Epithelial cell of esophagus (primary cell): ENCODE results near the gene FZD2.
A peak's percentile ranks its signal among the peaks of the same experiment; 100 is the strongest.
"Not testable (repeated sequence)": the region's sequence is repeated elsewhere in the genome, so short reads cannot be mapped to it uniquely, and the experiment has no call there.

Experiments
- DNase-seq: peaks from one replicate; pipeline ENCODE4 v3.0.0; 2010; ENCODE audit warnings: low read depth
- H3K4me3 ChIP-seq: 2 replicates; pipeline ENCODE4 v1.5.1; 2011; ENCODE audit warnings: mild to moderate bottlenecking, low read length, control low read depth
- TF ChIP-seq, protein P1 (sequence below): IDR thresholded peaks from 2 replicates; pipeline ENCODE4 v1.5.1; 2011; ENCODE audit warnings: low read depth, mild to moderate bottlenecking, low read length, control low read depth, inconsistent platforms; ENCODE audit not compliant: insufficient read depth; ENCODE audit errors: missing control alignments

The FZD2 gene

DNA sequence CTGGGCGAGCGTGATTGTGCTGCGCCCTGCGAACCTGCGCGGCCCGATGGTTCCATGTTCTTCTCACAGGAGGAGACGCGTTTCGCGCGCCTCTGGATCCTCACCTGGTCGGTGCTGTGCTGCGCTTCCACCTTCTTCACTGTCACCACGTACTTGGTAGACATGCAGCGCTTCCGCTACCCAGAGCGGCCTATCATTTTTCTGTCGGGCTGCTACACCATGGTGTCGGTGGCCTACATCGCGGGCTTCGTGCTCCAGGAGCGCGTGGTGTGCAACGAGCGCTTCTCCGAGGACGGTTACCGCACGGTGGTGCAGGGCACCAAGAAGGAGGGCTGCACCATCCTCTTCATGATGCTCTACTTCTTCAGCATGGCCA is 1.0 kb downstream of the FZD2 start:
- TF ChIP-seq, protein P1, sequence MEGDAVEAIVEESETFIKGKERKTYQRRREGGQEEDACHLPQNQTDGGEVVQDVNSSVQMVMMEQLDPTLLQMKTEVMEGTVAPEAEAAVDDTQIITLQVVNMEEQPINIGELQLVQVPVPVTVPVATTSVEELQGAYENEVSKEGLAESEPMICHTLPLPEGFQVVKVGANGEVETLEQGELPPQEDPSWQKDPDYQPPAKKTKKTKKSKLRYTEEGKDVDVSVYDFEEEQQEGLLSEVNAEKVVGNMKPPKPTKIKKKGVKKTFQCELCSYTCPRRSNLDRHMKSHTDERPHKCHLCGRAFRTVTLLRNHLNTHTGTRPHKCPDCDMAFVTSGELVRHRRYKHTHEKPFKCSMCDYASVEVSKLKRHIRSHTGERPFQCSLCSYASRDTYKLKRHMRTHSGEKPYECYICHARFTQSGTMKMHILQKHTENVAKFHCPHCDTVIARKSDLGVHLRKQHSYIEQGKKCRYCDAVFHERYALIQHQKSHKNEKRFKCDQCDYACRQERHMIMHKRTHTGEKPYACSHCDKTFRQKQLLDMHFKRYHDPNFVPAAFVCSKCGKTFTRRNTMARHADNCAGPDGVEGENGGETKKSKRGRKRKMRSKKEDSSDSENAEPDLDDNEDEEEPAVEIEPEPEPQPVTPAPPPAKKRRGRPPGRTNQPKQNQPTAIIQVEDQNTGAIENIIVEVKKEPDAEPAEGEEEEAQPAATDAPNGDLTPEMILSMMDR: no peak
- no peak overlapping the region for H3K4me3 ChIP-seq
- no peak for DNase-seq

DNA sequence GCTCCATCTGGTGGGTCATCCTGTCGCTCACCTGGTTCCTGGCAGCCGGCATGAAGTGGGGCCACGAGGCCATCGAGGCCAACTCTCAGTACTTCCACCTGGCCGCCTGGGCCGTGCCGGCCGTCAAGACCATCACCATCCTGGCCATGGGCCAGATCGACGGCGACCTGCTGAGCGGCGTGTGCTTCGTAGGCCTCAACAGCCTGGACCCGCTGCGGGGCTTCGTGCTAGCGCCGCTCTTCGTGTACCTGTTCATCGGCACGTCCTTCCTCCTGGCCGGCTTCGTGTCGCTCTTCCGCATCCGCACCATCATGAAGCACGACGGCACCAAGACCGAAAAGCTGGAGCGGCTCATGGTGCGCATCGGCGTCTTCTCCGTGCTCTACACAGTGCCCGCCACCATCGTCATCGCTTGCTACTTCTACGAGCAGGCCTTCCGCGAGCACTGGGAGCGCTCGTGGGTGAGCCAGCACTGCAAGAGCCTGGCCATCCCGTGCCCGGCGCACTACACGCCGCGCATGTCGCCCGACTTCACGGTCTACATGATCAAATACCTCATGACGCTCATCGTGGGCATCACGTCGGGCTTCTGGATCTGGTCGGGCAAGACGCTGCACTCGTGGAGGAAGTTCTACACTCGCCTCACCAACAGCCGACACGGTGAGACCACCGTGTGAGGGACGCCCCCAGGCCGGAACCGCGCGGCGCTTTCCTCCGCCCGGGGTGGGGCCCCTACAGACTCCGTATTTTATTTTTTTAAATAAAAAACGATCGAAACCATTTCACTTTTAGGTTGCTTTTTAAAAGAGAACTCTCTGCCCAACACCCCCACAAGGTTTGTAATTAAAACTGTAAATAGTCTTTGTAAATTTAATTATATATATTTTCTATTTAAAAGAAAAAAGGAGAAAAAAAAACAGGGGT is 1.7 kb downstream of the FZD2 start:
- no peak for DNase-seq
- TF ChIP-seq, protein P1: no peak
- no peak overlapping the region for H3K4me3 ChIP-seq

DNA sequence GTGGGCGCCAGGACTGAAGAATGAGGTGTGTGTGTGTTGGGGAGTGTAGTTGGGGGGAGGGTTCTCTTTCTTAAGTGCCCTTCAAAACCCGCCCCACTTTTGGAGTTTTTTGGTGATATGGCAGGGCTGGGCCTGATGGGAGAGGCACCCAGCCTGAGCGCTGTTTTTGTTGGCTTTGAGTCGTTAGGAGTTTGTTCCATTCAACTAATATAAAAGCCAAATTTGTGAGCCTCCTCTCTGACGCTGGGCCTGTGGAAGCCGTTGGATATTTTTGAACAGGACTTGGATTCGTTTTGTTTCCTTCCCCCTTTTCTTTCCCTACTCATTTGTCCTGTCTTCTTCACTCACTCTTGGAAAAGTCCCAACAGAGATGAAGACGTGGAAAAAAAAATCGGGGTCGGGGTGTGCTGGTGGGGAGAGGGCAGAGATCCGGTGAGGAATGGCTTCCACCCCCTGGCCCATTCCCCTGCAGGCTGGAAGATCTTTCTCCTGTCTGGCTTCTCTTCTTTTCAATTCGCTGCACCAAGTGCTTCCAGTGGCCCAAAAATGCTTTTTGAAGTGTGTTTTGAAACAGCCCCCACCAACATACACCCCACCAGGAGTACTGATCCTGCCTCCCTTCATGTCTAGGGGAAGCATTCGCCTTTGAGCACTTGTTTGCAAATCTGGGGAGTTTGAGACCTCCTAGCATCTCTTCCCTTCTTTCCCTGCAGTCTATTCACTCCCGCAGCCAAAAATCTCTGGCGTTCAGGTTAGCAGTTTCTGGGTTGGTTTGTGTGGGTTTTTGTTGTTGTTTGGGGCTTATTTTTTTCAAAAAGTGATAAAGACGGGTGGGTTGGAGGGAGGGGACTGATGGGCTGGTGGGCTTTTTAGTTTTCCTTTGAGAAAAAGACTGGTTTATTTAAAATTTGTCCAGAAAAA is 2.6 kb downstream of the FZD2 start:
- TF ChIP-seq, protein P1: no peak
- DNase-seq: no peak
- H3K4me3 ChIP-seq: no peak overlapping the region

DNA sequence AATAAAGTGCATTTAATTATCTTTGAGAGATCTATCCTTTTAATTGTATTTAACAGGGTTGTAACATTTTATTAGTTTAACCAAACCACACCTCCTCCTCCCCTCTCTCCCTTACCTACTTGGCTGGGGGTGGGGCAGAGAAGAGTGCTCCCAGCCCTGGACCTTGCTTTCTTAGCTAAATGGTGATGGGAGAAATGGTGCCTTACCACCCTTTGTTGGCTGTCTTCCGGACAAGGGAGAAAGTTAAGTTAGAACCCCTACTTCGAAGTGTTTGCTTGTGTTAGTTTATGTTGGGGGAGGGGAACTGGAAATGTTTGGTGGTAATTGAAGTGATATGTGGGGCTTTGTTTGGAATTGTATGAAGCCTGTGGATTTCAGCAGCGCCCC is 3.9 kb downstream of the FZD2 start:
- no peak for DNase-seq
- TF ChIP-seq, protein P1: no peak
- H3K4me3 ChIP-seq: no peak overlapping the region

DNA sequence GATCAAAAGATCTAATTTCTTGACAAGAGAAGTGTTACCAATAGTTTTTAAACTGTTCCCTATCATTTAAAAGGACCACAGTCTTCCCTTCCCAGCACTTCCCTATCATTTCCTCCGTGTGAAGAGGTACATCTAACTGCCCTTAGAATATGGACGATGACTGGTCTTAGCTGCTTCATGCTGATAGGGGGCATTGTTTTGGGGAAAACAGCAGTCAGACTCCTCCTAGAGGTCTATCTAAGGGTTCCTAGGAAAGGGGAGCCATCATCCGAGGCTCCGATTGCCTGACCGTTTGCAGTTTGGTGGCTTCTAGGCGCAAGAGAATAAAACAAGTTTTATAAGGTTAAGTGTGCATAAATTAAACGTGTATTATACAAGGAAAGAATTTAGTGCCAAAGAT is 7.1 kb downstream of the FZD2 start:
- no peak overlapping the region for H3K4me3 ChIP-seq
- TF ChIP-seq, protein P1: no peak
- no peak for DNase-seq

DNA sequence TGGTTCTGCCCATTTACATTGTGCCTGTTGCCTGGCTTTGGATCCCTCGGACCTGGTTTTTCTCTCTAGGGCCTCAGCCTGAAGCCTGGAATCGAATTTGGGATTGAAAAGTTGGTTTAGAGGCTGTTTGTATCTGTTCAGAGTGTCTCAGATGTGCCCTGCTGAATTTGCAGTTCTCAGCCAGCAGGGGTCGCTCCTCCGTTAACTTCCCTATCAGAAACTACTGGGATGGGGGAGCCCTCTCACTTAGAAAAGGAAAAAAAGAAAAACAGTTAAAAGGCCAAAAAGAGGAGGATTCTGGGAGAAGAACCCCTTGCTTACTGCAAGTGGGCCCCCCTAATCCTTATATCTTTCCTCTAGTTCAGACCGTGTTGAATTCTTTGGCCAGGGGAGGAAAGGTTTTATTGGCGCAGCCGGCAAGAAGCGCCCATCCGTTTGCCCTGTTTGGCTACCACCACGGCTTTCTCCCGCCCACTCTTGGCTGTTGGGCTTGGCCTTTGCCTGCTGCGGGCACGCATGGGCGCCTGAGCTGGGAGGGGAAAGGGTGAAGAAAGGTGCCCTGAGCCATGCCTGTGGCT is 8.7 kb downstream of the FZD2 start:
- no peak for DNase-seq
- no peak overlapping the region for H3K4me3 ChIP-seq
- TF ChIP-seq, protein P1: peak; percentile 33

DNA sequence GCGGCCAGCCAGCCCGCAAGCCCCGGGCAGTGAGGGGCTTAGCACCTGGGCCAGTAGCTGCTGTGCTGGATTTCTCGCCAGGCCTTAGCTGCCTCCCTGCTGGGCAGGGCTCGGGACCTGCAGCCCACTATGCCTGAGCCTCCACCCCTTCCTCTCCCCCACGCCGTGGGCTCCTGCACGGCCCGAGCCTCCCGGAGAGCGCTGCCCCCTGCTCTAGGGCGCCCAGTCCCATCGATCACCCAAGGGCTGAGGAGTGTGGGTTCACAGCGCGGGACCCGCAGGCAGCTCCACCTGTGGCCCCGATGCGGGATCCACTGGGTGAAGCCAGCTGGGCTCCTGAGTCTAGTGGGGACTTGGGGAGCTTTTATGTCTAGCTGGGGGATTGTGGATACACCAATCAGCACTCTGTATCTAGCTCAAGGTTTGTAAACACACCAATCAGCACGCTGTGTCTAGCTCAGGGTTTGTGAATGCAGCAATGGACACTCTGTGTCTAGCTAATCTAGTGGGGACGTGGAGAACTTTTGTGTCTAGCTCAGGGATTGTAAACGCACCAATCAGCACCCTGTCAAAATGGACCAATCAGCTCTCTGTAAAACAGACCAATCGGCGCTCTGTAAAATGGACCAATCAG is 11.1 kb downstream of the FZD2 start:
- DNase-seq, H3K4me3 ChIP-seq: not testable (repeated sequence)
